GM20000 (cell line): ENCODE results near the gene PFN1.
"Not testable (repeated sequence)": the region's sequence is repeated elsewhere in the genome, so short reads cannot be mapped to it uniquely, and the experiment has no call there.

ENCODE experiments used
- DNase-seq: peaks from one replicate; pipeline ENCODE4 v3.0.0; 2012; ENCODE audit warnings: low spot score
- CTCF ChIP-seq: IDR thresholded peaks from 2 replicates; pipeline ENCODE4 v1.5.1; 2012; ENCODE audit warnings: mild to moderate bottlenecking, control low read depth; ENCODE audit errors: extremely low read depth, missing control alignments

The PFN1 gene

GRCh38 chr17:4932756-4933155, 15.6 kb downstream of the PFN1 start:
- no peak for DNase-seq
- TF ChIP-seq CTCF: no peak

- peak; percentile 53 for DNase-seq
- TF ChIP-seq CTCF: no peak
Observed at GRCh38 chr17:4931963-4932362, 16.4 kb downstream of the PFN1 start, which contains the start of gene GP1BA. TSS of gene GP1BA (plus strand) at chr17:4932277. CDS start at chr17:4932605, 328 bp downstream.

GRCh38 chr17:4928881-4929280, 19.4 kb downstream of the PFN1 start:
- no peak for TF ChIP-seq CTCF
- no peak for DNase-seq

- not testable (repeated sequence) for DNase-seq
Observed at GRCh38 chr17:4926577-4927335, 21.6 kb downstream of the PFN1 start.

DNA sequence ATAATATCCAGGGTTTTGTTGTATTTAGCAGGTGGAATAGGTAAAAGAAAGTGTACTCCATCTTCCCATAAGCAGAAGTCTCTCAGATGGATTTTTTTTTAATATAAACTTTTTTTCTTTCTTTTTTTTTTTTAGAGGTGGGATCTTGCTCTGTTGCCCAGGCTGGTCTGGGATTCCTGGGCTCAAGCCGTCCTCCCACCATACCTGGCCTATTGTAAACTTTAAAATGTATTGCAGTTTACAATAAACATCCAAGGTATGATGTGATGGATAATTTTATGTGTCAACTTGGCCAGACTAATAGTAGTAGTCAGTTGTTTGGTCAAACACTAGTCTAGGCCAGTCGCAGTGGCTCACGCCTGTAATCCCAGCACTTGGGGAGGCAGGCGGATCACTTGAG, 27.0 kb downstream of the PFN1 start:
- TF ChIP-seq CTCF: no peak
- no peak for DNase-seq

DNA sequence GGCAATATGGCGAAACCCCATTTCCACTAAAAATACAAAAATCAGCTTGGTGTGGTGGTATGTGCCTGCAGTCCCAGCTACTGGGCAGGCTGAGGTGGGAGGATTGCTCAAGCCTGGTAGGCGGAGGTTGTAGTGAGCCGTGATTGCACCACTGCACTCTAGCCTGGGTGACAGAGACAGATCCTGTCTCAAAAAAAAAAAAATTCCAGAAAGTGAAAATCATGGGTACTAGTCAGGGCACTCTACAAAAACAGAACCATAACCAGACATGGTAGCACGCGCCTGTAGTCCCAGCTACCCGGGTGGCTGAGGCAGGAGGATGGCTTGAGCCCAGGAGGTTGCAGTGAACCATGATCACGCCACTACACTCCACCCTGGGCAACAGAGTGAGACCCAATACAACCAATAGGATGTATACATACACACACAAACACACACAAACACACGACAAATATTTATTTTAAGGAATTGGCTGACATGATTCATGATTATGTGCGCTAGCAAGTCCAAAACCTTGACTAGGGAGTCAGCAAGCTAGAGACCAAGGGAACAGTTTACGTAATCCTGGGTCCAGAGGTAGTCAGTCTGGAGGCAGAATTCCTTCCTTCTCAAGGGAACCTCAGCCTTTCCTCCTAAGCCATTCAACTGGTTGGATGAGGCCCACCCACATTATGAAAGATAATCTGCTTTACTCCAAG, 27.8 kb downstream of the PFN1 start:
- TF ChIP-seq CTCF: no peak

GRCh38 chr17:4919511-4920047, 28.8 kb downstream of the PFN1 start:
- no peak for TF ChIP-seq CTCF
- DNase-seq: no peak

More for the DNA sequence above, 27.8 kb downstream of the PFN1 start:
- DNase-seq: no peak

- DNase-seq: not testable (repeated sequence)
Observed at GRCh38 chr17:4914551-4914950, 33.8 kb downstream of the PFN1 start.
